ENCODE results near the gene SERPIND1. TPM values are rescaled to one million over a fixed set of nuclear protein-coding genes. Genes with fewer than 3 reads are reported as not detected.

The SERPIND1 gene
- total and polyA plus RNA-seq, 10 of the 15 experiments (the other 5 are each of a cell fraction or from before 2014, with no cell fraction given) = 0.08 to 0.85 (median 0.38) TPM; not detected in 1

- intact Hi-C loops (cut with micrococcal nuclease; ENCODE audit: unreplicated experiment) (no loop called here), in situ Hi-C loops (cut with MboI) (no loop called here)
- Histone ChIP-seq H3K4me3 (no peak overlapping the region), H3K4me1 (ENCODE audit: control insufficient read depth, insufficient read depth, low read length) (no peaks in the 10 kb centered on the region), H3K79me2 (ENCODE audit: control insufficient read depth, insufficient read depth, low read length) (no peaks in the 10 kb centered on the region), H3K4me2 (ENCODE audit: control insufficient read depth, insufficient read depth) (no peak overlapping the region), H3K27ac (ENCODE audit: control insufficient read depth, insufficient read depth) (no peak overlapping the region), H4K20me1 (ENCODE audit: control insufficient read depth, insufficient read depth) (no peaks in the 10 kb centered on the region), H2AFZ (ENCODE audit: control insufficient read depth, low read depth, low read length) (no peak overlapping the region), H3K9ac (ENCODE audit: control insufficient read depth, insufficient read depth, low read length) (no peak overlapping the region), H3K27me3 (replicated peaks in 1 of 2; ENCODE audit: control insufficient read depth in 2 of 2, insufficient read depth in 2 of 2, low read length in 1 of 2) (no peaks in the 10 kb centered on the region), H3K9me3 (replicated peaks; ENCODE audit: control insufficient read depth, insufficient read depth, low read length) (no peaks in the 10 kb centered on the region), H3K36me3 (ENCODE audit: control insufficient read depth in 2 of 2, insufficient read depth in 2 of 2, low read length in 1 of 2) (peaks cover 3 to 4% of the 10 kb centered on the region in 2 experiments; a peak in 3 of 4 replicates)
- DNase-seq (ENCODE audit: low read depth, low spot score) (no peak), FAIRE-seq (no peak), ATAC-seq (no peak)
- BruUV-seq (replicated peaks) = no TSS peak
- CTCF ChIA-PET = interaction anchor here (0.6 kb wide), 1 partner anchor 62 kb away, joined by 3 read pairs; no protein-coding TSS in a partner anchor
- SMC1A ChIA-PET (ENCODE audit: uncharacterized antibody, unreplicated experiment) = no interaction called here
- POLR2A ChIA-PET = no interaction called here
- WGBS (ENCODE audit: insufficient coverage, insufficient replicate concordance, low lambda C conversion rate, missing lambda C conversion rate) = 100% methylated on average over 3 of the region's 5 CpGs
- RAD21 ChIA-PET (ENCODE audit: unreplicated experiment) = no interaction called here
- TF ChIP-seq MXI1 (IDR thresholded peaks at IDR 0.05; ENCODE audit: low read depth, low read length) (no peak), SUZ12 (IDR thresholded peaks at IDR 0.05; ENCODE audit: unreplicated experiment) (no peak), IRF3 (IDR thresholded peaks at IDR 0.05) (no peak), PML (IDR thresholded peaks at IDR 0.05; ENCODE audit: low read length) (no peak), BHLHE40 (IDR thresholded peaks at IDR 0.05; ENCODE audit: borderline replicate concordance in 1 of 2, low read depth in 2 of 2, low read length in 1 of 2) (no peak), GABPA (IDR thresholded peaks at IDR 0.05; ENCODE audit: low read depth) (no peak), ZNF687 (IDR thresholded peaks at IDR 0.05) (no peak), ZNF207 (IDR thresholded peaks at IDR 0.05; ENCODE audit: borderline replicate concordance) (no peak), MLLT1 (IDR thresholded peaks at IDR 0.05) (no peak), HDAC2 (IDR thresholded peaks at IDR 0.05) (no peak), PAX8 (IDR thresholded peaks at IDR 0.05) (no peak), SKIL (IDR thresholded peaks at IDR 0.05; ENCODE audit: low read depth, poor library complexity, severe bottlenecking) (no peak), ELK1 (IDR thresholded peaks at IDR 0.05; ENCODE audit: low read depth, low read length) (no peak), MEF2B (IDR thresholded peaks at IDR 0.05; ENCODE audit: partially characterized antibody, poor library complexity, severe bottlenecking) (no peak)
Observed at GRCh38 chr22:20811971-20812660, 38.2 kb downstream of the SERPIND1 start.

Data from GM12878 (cell line).